ENCODE data around the gene MSRB3.

DNA sequence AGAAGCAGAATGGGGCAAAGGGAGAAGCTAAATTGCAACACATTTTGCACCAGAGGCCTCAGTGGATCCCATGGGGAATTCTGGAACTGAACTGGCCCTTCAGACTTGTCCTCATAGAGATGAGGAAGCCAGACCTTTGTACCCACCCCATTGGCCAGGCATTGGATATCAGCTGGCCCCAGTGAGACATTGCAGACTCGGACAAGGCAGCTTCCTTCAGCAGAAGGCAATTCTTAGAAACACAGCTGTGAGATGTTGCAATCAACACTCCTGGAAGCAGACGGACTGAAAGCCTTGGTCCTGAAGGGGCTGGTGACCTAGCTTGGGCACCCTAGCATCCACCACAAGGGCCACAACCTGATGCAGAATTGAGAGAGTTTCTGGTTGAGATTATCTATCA is 218.1 kb downstream of the MSRB3 start:
- TF ChIP-seq, protein P1, sequence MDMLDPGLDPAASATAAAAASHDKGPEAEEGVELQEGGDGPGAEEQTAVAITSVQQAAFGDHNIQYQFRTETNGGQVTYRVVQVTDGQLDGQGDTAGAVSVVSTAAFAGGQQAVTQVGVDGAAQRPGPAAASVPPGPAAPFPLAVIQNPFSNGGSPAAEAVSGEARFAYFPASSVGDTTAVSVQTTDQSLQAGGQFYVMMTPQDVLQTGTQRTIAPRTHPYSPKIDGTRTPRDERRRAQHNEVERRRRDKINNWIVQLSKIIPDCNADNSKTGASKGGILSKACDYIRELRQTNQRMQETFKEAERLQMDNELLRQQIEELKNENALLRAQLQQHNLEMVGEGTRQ (IDR thresholded peaks at IDR 0.05; ENCODE audit: borderline replicate concordance, low read depth, low read length), result no peak
- TF ChIP-seq WRNIP1 (IDR thresholded peaks at IDR 0.05; ENCODE audit: borderline replicate concordance, low read depth, low read length) (no peak), IKZF1 (conservative IDR thresholded peaks at IDR 0.05) (no peak), POLR2A (IDR thresholded peaks at IDR 0.05; ENCODE audit: low read depth, low read length) (no peak), CTCF (IDR thresholded peaks at IDR 0.05 in 2 of 3, conservative IDR thresholded peaks at IDR 0.05 in 1 of 3; ENCODE audit: control insufficient read depth in 2 of 3, extremely low read depth in 1 of 3, insufficient read depth in 1 of 3, low read depth in 3 of 3, low read length in 3 of 3) (no peak), RFX5 (IDR thresholded peaks at IDR 0.05; ENCODE audit: low read depth, low read length) (no peak)

Measured in GM12878 (cell line).